Mammary epithelial cell (primary cell): Measurements from ENCODE around the gene KDM1B.

Source experiments
- CTCF ChIP-seq, 2 donors: IDR thresholded peaks in 1 of 2; conservative IDR thresholded peaks in 1 of 2; 2 replicates each; pipeline ENCODE4 v1.5.1; 2011 to 2012; ENCODE audit warnings: inconsistent platforms in 2 of 2, low read length in 2 of 2, mild to moderate bottlenecking in 2 of 2, control low read depth in 1 of 2, low read depth in 1 of 2; ENCODE audit not compliant: insufficient read depth in 1 of 2; ENCODE audit errors: extremely low read depth in 1 of 2
- EZH2 ChIP-seq: IDR thresholded peaks from 2 replicates; pipeline ENCODE4 v1.6.1; 2012; ENCODE audit warnings: low read length, inconsistent platforms, borderline replicate concordance

GRCh38 chr6:18216411-18216810 lies 61.2 kb downstream of the KDM1B start:
- TF ChIP-seq CTCF (conservative IDR thresholded peaks at IDR 0.05 in 1 of 2, IDR thresholded peaks at IDR 0.05 in 1 of 2; ENCODE audit: extremely low read depth in 1 of 2, insufficient read depth in 1 of 2, low read depth in 1 of 2, low read length in 2 of 2) (no peak), EZH2 (no peak)
